HCT116 (cell line): ENCODE data around the gene NUDT14.

Experiments used
- CEBPB ChIP-seq: IDR thresholded peaks from 2 replicates; pipeline ENCODE4 v1.6.1; 2012; ENCODE audit warnings: low read depth
- CTCF ChIP-seq, 3 experiments: fragments of 200-600 bp in 1 of 3; sonication (generic) in 1 of 3; IDR thresholded peaks in 2 of 3; conservative IDR thresholded peaks in 1 of 3; 2 replicates each; pipeline ENCODE4 v1.5.1; 2012 to 2017; ENCODE audit warnings: low read depth in 2 of 3, low read length in 2 of 3, antibody characterized with exemption in 1 of 3, borderline replicate concordance in 1 of 3, control low read depth in 1 of 3, mild to moderate bottlenecking in 1 of 3, mixed read lengths in 1 of 3, mixed run types in 1 of 3, moderate library complexity in 1 of 3; ENCODE audit not compliant: insufficient read depth in 1 of 3
- EGR1 ChIP-seq: IDR thresholded peaks from 2 replicates; pipeline ENCODE4 v1.6.1; 2012; ENCODE audit warnings: low read depth
- EZH2phosphoT487 ChIP-seq: fragments of 200-600 bp; IDR thresholded peaks from 2 replicates; pipeline ENCODE4 v1.6.1; 2018; ENCODE audit warnings: antibody characterized with exemption, borderline replicate concordance
- JUND ChIP-seq: IDR thresholded peaks from 2 replicates; pipeline ENCODE4 v1.6.1; 2012
- POLR2A ChIP-seq: IDR thresholded peaks from 2 replicates; pipeline ENCODE4 v1.7.0; 2011; ENCODE audit warnings: borderline replicate concordance; ENCODE audit not compliant: insufficient read depth, insufficient read length; ENCODE audit errors: extremely low read depth
- POLR2AphosphoS5 ChIP-seq: IDR thresholded peaks from 2 replicates; pipeline ENCODE4 v1.6.1; 2011; ENCODE audit warnings: mild to moderate bottlenecking, low read depth, low read length, moderate library complexity
- SIN3A ChIP-seq: IDR thresholded peaks from 2 replicates; pipeline ENCODE4 v1.6.1; 2012; ENCODE audit warnings: low read depth
- SP1 ChIP-seq: IDR thresholded peaks from 2 replicates; pipeline ENCODE4 v1.6.1; 2012; ENCODE audit warnings: low read depth
- YY1 ChIP-seq: IDR thresholded peaks from 2 replicates; pipeline ENCODE4 v1.6.1; 2011; ENCODE audit warnings: low read length, low read depth, moderate library complexity, mild to moderate bottlenecking; ENCODE audit not compliant: insufficient replicate concordance; ENCODE audit errors: extremely low read depth
- ZFX ChIP-seq: fragments of 450-650 bp; IDR thresholded peaks from 2 replicates; pipeline ENCODE4 v1.6.1; 2017
- ZNF274 ChIP-seq: fragments of 200-500 bp; sonication (Bioruptor generic); IDR thresholded peaks from 2 replicates; pipeline ENCODE4 v1.6.1; 2014; ENCODE audit warnings: mild to moderate bottlenecking, low read depth, low read length, inconsistent platforms
- TF ChIP-seq, protein P1 (sequence below): IDR thresholded peaks from 2 replicates; pipeline ENCODE4 v1.6.1; 2012
- TF ChIP-seq, protein P2 (sequence below): IDR thresholded peaks from 2 replicates; pipeline ENCODE4 v1.6.1; 2011; ENCODE audit warnings: mild to moderate bottlenecking, low read length, moderate library complexity; ENCODE audit not compliant: insufficient replicate concordance; ENCODE audit errors: extremely low read depth

DNA sequence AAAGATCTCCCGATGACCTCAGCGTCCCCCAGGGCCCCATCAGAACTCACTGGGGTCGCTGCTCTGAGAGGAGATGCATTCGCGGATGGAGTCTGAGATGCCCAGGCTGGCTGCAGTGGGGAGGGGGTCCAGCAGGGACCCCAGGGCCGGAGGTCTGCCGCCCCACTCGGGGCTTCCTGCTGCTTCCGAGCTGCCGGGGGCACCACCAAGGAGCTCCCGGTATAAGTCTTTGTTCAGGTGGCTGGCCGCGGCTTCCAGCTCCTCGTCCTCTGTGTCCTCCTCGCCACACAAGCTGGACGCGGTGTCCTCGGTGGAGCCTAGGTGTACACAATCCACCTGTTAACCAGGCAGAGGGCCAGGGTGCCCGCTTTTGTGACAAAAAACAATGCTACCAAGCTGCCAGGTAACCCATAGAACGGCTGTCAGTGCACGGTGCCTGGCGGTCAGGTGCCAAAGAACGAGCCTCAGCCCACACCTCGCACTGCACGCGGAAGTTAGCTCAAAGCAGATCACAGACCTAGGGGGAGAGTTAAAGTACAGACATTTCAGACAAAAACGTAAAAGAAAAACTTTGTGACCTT is 40.6 kb upstream of the NUDT14 start:
- TF ChIP-seq CEBPB, result no peak
- no peak for TF ChIP-seq CTCF (IDR thresholded peaks at IDR 0.05 in 2 of 3, conservative IDR thresholded peaks at IDR 0.05 in 1 of 3; ENCODE audit: borderline replicate concordance in 1 of 3, insufficient read depth in 1 of 3, low read depth in 2 of 3, low read length in 2 of 3)
- no peak for TF ChIP-seq POLR2A
- no peak for TF ChIP-seq ZFX
- TF ChIP-seq, protein P1, sequence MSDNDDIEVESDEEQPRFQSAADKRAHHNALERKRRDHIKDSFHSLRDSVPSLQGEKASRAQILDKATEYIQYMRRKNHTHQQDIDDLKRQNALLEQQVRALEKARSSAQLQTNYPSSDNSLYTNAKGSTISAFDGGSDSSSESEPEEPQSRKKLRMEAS, result no peak
- no peak for TF ChIP-seq EZH2phosphoT487
- TF ChIP-seq SIN3A, result no peak
- no peak for TF ChIP-seq POLR2AphosphoS5
- TF ChIP-seq ZNF274, result no peak
- no peak for TF ChIP-seq YY1
- TF ChIP-seq JUND, result no peak
- TF ChIP-seq EGR1, result no peak
- TF ChIP-seq, protein P2, sequence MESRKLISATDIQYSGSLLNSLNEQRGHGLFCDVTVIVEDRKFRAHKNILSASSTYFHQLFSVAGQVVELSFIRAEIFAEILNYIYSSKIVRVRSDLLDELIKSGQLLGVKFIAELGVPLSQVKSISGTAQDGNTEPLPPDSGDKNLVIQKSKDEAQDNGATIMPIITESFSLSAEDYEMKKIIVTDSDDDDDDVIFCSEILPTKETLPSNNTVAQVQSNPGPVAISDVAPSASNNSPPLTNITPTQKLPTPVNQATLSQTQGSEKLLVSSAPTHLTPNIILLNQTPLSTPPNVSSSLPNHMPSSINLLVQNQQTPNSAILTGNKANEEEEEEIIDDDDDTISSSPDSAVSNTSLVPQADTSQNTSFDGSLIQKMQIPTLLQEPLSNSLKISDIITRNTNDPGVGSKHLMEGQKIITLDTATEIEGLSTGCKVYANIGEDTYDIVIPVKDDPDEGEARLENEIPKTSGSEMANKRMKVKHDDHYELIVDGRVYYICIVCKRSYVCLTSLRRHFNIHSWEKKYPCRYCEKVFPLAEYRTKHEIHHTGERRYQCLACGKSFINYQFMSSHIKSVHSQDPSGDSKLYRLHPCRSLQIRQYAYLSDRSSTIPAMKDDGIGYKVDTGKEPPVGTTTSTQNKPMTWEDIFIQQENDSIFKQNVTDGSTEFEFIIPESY, result no peak
- no peak for TF ChIP-seq SP1
